SJSA1 (cell line): ENCODE measurements around the gene TRIM44. TPM values are rescaled to one million over a fixed set of nuclear protein-coding genes. Genes with fewer than 3 reads are reported as not detected.
"Not testable (repeated sequence)": the region's sequence is repeated elsewhere in the genome, so short reads cannot be mapped to it uniquely, and the experiment has no call there.

ENCODE experiments used
- DNase-seq, 2 experiments: peaks; one replicate each; pipeline ENCODE4 v3.0.0-alpha.2; 2015 to 2020; ENCODE audit warnings: low spot score in 2 of 2, low read depth in 1 of 2
- H3K27ac ChIP-seq: fragments of 250-450 bp; sonication (Bioruptor Pico); 2 replicates; pipeline ENCODE4 v1.5.1; 2020; ENCODE audit warnings: mild to moderate bottlenecking, moderate library complexity
- H3K27me3 ChIP-seq: fragments of 250-450 bp; sonication (Bioruptor Pico); replicated peaks from 2 replicates; pipeline ENCODE4 v1.5.1; 2020; ENCODE audit warnings: mild to moderate bottlenecking, moderate library complexity
- H3K36me3 ChIP-seq: fragments of 250-450 bp; sonication (Bioruptor Pico); 2 replicates; pipeline ENCODE4 v1.5.1; 2020; ENCODE audit warnings: mild to moderate bottlenecking
- H3K4me1 ChIP-seq: fragments of 250-450 bp; sonication (Bioruptor Pico); replicated peaks from 2 replicates; pipeline ENCODE4 v1.6.1; 2021; ENCODE audit warnings: mild to moderate bottlenecking
- H3K4me3 ChIP-seq: fragments of 250-450 bp; sonication (Bioruptor Pico); 2 replicates; pipeline ENCODE4 v1.5.1; 2020; ENCODE audit warnings: mild to moderate bottlenecking
- H3K9me3 ChIP-seq: fragments of 250-450 bp; sonication (Bioruptor Pico); replicated peaks from 2 replicates; pipeline ENCODE4 v1.5.1; 2020; ENCODE audit warnings: mild to moderate bottlenecking
- total RNA-seq: library from RNA; depleted of rRNA; stranded (reverse); fragments of >200 nt; shearing (Covaris generic); gene quantifications from 2 replicates; pipeline ENCODE4 v1.2.3, GENCODE V29; 2014

TRIM44 gene
- total RNA-seq, 1 experiment from 2014 or later, result 64.5 TPM

- Histone ChIP-seq H3K4me3 (no peak overlapping the region), H3K27ac (no peak overlapping the region), H3K4me1 (peaks cover 10% of the 10 kb centered on the region), H3K36me3 (peaks cover 9% of the 10 kb centered on the region; the same call in 1 of the 2 replicates), H3K9me3 (no peaks in the 10 kb centered on the region; the same call in 1 of the 2 replicates), H3K27me3 (no peaks in the 10 kb centered on the region)
- no peak for DNase-seq
Observed at GRCh38 chr11:35771722-35772121, 109.1 kb downstream of the TRIM44 start.

- not testable (repeated sequence) for DNase-seq, H3K4me1 ChIP-seq, H3K27me3 ChIP-seq, H3K36me3 ChIP-seq, H3K9me3 ChIP-seq, H3K27ac ChIP-seq, H3K4me3 ChIP-seq
Observed at GRCh38 chr11:35777241-35777640, 114.7 kb downstream of the TRIM44 start.

- not testable (repeated sequence) for H3K36me3 ChIP-seq, H3K4me3 ChIP-seq, H3K4me1 ChIP-seq, H3K27me3 ChIP-seq, H3K9me3 ChIP-seq, DNase-seq, H3K27ac ChIP-seq
Observed at GRCh38 chr11:35778943-35779342, 116.4 kb downstream of the TRIM44 start.

GRCh38 chr11:35779409-35779808 is 116.8 kb downstream of the TRIM44 start:
- H3K4me1 ChIP-seq, result 0 out of 2 replicates have a peak, but pooled peaks cover 4% of the 10 kb centered on the region
- no peaks in the 10 kb centered on the region for H3K27me3 ChIP-seq
- H3K27ac ChIP-seq, result no peak overlapping the region
- peaks cover 8% of the 10 kb centered on the region; the same call in 1 of the 2 replicates for H3K36me3 ChIP-seq
- H3K4me3 ChIP-seq, result no peak overlapping the region
- DNase-seq, result no peak
- H3K9me3 ChIP-seq, result no peaks in the 10 kb centered on the region; the same call in 1 of the 2 replicates

- Histone ChIP-seq H3K4me3 (no peak overlapping the region), H3K4me1 (peaks cover 19% of the 10 kb centered on the region), H3K9me3 (no peaks in the 10 kb centered on the region; the same call in 1 of the 2 replicates), H3K27me3 (no peaks in the 10 kb centered on the region), H3K36me3 (peaks cover 9% of the 10 kb centered on the region; the same call in 1 of the 2 replicates), H3K27ac (no peak overlapping the region)
- DNase-seq, result no peak
Observed at GRCh38 chr11:35780951-35781860, 118.6 kb downstream of the TRIM44 start.

DNA sequence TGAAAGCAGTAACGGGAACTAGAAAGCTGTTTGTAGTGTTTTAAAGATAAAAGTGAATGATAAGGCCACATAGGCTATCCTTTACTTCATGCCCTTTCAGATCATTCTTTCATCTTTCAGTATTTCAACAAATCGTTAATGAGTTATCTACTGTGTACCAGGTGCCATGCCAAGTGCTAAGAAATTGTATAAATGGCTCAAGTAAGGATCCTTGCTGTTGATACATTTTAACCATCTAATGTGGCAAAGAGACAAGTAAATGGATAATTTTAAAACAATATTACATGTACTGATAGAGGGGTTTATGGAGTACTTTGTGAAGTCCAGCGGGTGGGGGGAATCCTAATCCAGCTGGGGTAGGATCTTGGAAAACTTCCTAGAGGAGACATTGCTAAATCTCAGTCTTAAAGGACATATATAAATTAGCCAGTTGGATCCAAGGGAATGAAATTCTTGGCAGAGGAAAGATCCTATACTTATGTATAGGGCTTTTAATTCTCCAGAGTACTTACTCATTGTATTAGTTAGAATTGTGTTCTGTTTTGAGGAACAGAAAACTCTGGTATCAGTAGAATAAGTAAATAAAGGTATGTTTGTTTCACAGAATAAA is 119.4 kb downstream of the TRIM44 start:
- Histone ChIP-seq H3K27me3 (no peaks in the 10 kb centered on the region), H3K9me3 (no peaks in the 10 kb centered on the region; the same call in 1 of the 2 replicates), H3K36me3 (peaks cover 12% of the 10 kb centered on the region; the same call in 1 of the 2 replicates), H3K4me3 (no peak overlapping the region), H3K27ac (no peak overlapping the region), H3K4me1 (peaks cover 23% of the 10 kb centered on the region)
- no peak for DNase-seq

GRCh38 chr11:35783809-35784208 is 121.2 kb downstream of the TRIM44 start:
- Histone ChIP-seq H3K27ac (no peak overlapping the region), H3K36me3 (peaks cover 10% of the 10 kb centered on the region; the same call in 1 of the 2 replicates), H3K4me1 (peaks cover 25% of the 10 kb centered on the region), H3K4me3 (no peak overlapping the region), H3K27me3 (no peaks in the 10 kb centered on the region), H3K9me3 (no peaks in the 10 kb centered on the region; the same call in 1 of the 2 replicates)
- no peak for DNase-seq

DNA sequence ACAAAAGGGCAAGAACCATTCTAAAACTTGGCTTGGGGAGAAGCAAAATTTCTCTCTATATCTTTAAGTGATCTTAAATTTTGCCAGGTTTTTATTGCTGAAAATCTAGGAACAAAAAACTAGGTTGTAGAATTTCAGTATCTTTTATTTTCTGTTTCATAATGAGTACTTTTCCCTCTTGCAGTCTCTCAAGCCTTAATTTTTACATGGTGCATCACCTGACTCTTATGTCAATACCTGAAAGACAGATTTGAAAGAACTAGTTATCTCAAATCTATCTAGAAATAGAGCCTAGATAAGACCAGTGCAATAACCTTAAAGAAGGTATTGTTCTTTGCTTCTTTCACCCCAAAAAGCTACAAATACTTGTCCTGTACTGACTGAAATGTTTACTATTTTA is 122.1 kb downstream of the TRIM44 start:
- H3K9me3 ChIP-seq, result no peaks in the 10 kb centered on the region; the same call in 1 of the 2 replicates
- no peak overlapping the region for H3K4me3 ChIP-seq
- H3K36me3 ChIP-seq, result peaks cover 9% of the 10 kb centered on the region; the same call in 1 of the 2 replicates
- no peak overlapping the region for H3K27ac ChIP-seq
- peaks cover 25% of the 10 kb centered on the region for H3K4me1 ChIP-seq
- DNase-seq, result no peak
- H3K27me3 ChIP-seq, result no peaks in the 10 kb centered on the region

DNA sequence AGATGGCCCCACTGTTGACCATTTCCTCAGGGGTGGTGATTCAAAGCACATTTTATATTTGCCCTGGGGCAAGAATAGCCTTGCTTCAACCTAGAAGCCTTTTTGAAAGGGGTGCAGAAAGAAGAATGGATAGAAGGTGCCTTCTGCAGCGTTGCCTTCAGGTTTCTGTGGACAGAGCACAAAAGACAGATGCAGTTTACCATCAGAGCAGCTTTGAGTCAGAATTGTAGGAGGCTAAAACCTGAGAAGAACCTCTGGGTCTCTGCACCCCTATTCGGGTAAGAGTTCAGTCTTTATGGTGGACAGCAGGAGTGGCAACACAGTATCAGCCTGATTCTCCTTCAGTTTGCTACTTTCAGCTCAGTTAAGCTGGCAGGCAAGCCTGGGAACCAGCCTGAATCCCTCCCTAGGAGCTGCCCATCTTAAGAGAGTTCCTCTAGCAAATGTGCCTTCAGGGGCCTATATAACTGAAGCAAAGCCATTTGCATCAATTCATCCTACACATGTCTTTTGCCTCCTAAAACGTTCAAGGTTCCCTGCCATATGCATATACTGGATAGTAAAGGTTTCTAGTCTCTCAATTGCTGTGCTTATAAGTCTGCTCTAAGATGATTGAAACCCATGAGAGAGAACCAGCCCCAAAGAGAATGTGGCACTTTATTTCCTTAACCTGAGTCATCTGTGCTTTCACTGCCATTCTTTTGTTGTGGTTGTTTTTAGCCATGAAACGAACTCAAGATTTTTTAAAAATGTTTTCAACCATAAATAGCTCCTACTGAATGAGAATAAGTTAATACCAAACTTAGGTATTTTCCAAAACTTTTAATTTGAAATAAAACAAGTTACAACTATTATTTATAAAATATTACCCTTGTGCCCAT is 123.0 kb downstream of the TRIM44 start:
- Histone ChIP-seq H3K27me3 (no peaks in the 10 kb centered on the region), H3K4me1 (peaks cover 25% of the 10 kb centered on the region), H3K9me3 (no peaks in the 10 kb centered on the region; the same call in 1 of the 2 replicates), H3K36me3 (peaks cover 9% of the 10 kb centered on the region; the same call in 1 of the 2 replicates), H3K4me3 (no peak overlapping the region), H3K27ac (peak overlapping the region; percentile 23; the same call in 1 of the 2 replicates)
- DNase-seq, result peak in 1 of 2 experiments; percentile 32

- H3K4me3 ChIP-seq, result no peak overlapping the region
- DNase-seq, result no peak
- H3K27ac ChIP-seq, result no peak overlapping the region
- H3K27me3 ChIP-seq, result no peaks in the 10 kb centered on the region
- no peaks in the 10 kb centered on the region for H3K9me3 ChIP-seq
- H3K36me3 ChIP-seq, result peaks cover 8% of the 10 kb centered on the region; the same call in 1 of the 2 replicates
- H3K4me1 ChIP-seq, result peaks cover 20% of the 10 kb centered on the region
Observed at GRCh38 chr11:35786188-35786587, 123.6 kb downstream of the TRIM44 start.

DNA sequence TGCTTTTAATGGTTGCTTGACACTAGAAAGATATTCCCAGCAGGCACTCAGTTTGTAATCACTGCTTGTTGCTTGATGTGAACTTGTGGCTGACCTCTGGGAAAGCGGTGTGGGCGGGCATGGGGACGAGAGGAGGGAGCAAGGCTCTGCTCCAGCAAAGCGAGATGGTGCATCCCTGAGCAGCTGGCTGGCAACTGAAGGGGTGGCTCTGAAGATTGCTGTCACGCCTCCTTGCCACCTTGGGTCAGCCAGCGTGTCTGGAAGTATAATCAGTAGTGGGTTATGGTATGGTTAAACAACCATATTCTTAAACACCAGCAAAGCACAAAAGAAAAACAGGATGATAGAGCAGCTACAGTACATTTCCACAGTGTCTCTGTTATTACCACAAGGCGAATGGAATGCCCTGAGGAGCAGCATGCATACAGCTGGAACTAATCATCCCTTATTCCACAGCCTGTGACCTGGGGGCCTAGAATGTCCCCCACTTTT is 124.5 kb downstream of the TRIM44 start:
- H3K27ac ChIP-seq, result no peak overlapping the region

DNA sequence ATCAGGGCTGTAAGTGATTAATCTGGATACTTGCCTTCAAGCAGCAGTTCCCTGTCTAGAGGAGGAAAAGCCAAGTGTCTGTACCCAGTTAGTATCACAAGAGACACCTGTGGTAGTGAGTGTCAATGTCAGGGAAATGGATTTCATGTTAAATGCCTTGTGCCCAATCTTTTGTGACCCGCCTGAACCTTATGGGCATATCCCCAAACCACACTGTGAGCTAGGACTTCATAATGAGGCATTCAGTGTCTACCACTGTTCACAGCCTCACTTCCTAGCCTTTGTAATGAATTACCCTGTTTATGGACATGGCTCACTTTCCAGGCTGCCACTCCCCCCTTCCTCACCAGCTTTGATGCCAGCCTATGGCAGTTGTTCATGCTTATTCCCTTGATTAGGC is 125.1 kb downstream of the TRIM44 start:
- H3K27ac ChIP-seq, result no peak overlapping the region

More for the DNA sequence above, 124.5 kb downstream of the TRIM44 start:
- no peak overlapping the region for H3K4me3 ChIP-seq
- no peak for DNase-seq
- H3K9me3 ChIP-seq, result no peaks in the 10 kb centered on the region
- no peaks in the 10 kb centered on the region for H3K27me3 ChIP-seq
- H3K4me1 ChIP-seq, result peaks cover 20% of the 10 kb centered on the region
- peaks cover 9% of the 10 kb centered on the region; the same call in 1 of the 2 replicates for H3K36me3 ChIP-seq

More for the DNA sequence above, 125.1 kb downstream of the TRIM44 start:
- H3K36me3 ChIP-seq, result peaks cover 9% of the 10 kb centered on the region; the same call in 1 of the 2 replicates
- H3K4me1 ChIP-seq, result peaks cover 20% of the 10 kb centered on the region
- no peak overlapping the region for H3K4me3 ChIP-seq
- DNase-seq, result no peak
- H3K9me3 ChIP-seq, result no peaks in the 10 kb centered on the region
- no peaks in the 10 kb centered on the region for H3K27me3 ChIP-seq
